Epithelial cell of esophagus (primary cell): ENCODE results near the gene TENT4A.

Experiments used
- DNase-seq: peaks from one replicate; pipeline ENCODE4 v3.0.0; 2010; ENCODE audit warnings: low read depth
- H3K4me3 ChIP-seq: 2 replicates; pipeline ENCODE4 v1.5.1; 2011; ENCODE audit warnings: mild to moderate bottlenecking, low read length, control low read depth
- CTCF ChIP-seq: IDR thresholded peaks from 2 replicates; pipeline ENCODE4 v1.5.1; 2011; ENCODE audit warnings: low read depth, mild to moderate bottlenecking, low read length, control low read depth, inconsistent platforms; ENCODE audit not compliant: insufficient read depth; ENCODE audit errors: missing control alignments

The TENT4A gene

DNA sequence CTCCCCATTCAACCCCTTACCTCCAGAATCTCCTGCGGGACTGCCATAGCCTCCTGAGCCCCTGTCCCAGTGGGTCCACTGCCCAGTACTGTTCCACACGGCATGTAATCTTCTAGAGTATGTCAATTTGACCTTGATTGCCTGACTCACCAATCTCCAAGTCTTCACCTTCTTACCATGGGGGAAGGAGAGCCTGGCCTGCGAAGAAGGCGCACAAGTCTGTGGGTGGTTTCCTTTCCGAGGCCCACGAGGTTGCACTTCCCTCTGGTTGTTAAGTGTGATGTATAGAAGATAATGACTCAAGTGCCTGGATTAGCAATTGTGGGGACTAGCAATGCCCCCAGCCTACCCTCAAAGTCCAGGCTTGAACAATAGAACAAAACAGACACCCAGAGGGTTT, 8.1 kb upstream of the TENT4A start:
- no peak for DNase-seq
- H3K4me3 ChIP-seq = no peak overlapping the region
- TF ChIP-seq CTCF = no peak

- H3K4me3 ChIP-seq = no peak overlapping the region
- no peak for DNase-seq
- no peak for TF ChIP-seq CTCF
Observed at GRCh38 chr5:6705959-6706358, 7.3 kb upstream of the TENT4A start.

GRCh38 chr5:6707852-6708251, 5.4 kb upstream of the TENT4A start:
- no peak for TF ChIP-seq CTCF
- no peak for DNase-seq
- H3K4me3 ChIP-seq = no peak overlapping the region

- H3K4me3 ChIP-seq = no peak overlapping the region
- TF ChIP-seq CTCF = no peak
- no peak for DNase-seq
Observed at GRCh38 chr5:6708814-6709213, 4.4 kb upstream of the TENT4A start.

DNA sequence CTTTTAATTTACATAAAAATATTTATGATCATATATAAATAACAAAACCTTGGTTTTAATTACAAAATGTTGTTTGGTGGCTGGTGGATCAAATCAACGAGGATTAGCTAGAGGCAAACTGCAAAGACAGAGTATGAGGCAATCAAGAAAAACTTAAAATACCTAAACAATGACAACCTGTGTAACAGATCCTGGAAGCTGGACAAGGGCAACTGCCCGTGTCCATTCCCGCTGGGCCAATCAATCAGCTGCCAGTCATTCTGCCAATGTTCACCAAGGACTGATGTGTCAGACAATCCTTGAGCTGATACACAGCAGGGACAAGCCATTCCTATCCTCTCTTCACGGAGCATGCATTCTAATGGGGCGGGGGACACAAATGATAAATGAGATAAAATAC, 3.2 kb upstream of the TENT4A start:
- no peak for DNase-seq
- no peak for TF ChIP-seq CTCF
- no peak overlapping the region for H3K4me3 ChIP-seq

DNA sequence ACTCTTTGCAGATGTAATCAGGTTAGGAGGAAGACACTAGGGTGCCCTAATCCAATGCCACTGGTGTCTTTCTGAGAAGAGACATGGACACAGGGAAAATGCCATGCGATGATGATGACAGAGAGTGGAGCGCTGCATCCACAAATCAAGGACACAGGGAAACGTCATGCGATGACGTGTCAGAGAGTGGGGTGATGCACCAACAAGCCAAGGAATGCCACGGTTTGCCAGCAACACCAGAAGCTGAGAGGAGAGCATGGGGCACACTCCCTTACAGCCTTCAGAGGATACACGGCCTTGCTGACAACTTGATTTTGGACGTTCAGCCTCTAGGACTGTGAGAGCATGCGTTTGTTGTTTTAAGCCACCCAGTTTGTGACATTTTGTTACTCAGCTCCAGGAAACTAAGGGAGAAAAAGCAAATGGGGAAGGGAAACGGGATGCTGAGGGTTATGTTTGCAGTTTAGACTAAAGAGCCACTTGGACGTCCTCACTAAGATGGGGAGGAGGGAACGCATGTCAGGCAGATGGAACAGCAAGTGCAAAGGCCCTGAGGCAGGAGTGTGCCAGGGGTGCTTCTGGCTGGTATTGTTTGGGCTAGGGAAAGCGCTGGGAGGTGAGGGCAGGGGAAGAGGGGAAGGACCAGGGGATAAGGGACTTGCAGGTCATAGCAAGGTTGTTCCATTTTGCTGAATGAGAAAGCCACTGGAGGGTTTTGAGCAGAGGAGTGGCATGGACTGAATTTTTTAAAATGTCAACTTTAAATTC, 2.5 kb upstream of the TENT4A start:
- no peak for DNase-seq
- no peak for TF ChIP-seq CTCF
- H3K4me3 ChIP-seq = no peak overlapping the region
